ENCODE results near the gene IGFBP4.

The IGFBP4 gene

DNA sequence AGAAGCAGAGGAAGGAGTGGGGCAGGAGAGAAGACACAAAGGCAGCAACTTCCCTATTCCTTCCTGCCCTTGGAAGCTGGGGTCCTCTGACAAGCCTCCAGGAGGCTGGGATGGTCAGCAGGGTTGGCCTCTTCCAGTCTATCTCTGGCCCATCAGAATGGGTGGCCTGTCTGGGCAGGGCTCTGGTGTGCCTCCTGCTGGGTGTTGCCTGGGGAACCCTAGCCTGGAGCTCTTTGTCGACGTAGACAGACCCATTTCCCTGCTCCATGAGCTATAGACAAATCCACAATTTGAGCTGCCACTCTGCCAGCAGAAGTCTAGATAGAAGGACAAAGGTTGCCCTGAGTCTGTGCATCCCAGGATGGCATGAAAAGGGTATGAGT, 11.4 kb downstream of the IGFBP4 start:
- in situ Hi-C loops (cut with MboI; ENCODE audit: low sequenced_read_pairs), result no loop called here

GRCh38 chr17:40456396-40456951, 13.2 kb downstream of the IGFBP4 start:
- in situ Hi-C loops (cut with MboI; ENCODE audit: low sequenced_read_pairs), result no loop called here

- in situ Hi-C loops (cut with MboI; ENCODE audit: low sequenced_read_pairs), result no loop called here
These were observed 14.1 kb downstream of the IGFBP4 start for GRCh38 chr17:40457369-40457768.

GRCh38 chr17:40457964-40458791, 14.9 kb downstream of the IGFBP4 start:
- in situ Hi-C loops (cut with MboI; ENCODE audit: low sequenced_read_pairs), result no loop called here

DNA sequence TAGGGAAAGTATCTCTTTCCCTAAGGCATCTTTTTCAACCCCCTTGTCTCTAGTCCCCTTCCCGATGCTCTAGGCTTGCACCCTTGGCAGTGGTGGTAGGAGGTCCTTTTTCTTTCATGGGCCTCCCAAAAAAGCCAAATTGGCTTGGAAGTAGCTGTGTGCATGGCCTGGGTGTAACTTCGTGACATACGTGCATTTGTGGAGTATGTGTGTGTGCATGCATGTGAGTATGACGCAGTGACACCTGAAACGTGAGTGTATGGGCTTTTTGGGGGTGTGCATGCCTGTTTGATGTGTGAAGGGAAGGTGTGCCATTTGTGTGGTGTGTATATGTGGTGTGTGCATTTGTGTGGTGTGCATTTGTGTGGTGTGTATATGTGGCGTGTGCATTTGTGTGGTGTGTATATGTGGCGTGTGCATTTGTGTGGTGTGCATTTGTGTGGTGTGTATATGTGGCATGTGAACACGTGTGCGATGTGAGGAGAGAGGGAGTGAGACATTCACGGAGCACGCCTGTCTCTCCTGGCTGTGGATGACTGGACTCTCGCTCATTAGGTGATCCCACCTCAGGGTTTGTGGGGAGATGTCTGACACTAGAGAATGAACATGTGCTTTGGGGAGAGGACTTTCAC, 15.7 kb downstream of the IGFBP4 start:
- in situ Hi-C loops (cut with MboI; ENCODE audit: low sequenced_read_pairs), result no loop called here

- in situ Hi-C loops (cut with MboI; ENCODE audit: low sequenced_read_pairs), result no loop called here
These were observed 16.7 kb downstream of the IGFBP4 start for GRCh38 chr17:40459636-40460603.

DNA sequence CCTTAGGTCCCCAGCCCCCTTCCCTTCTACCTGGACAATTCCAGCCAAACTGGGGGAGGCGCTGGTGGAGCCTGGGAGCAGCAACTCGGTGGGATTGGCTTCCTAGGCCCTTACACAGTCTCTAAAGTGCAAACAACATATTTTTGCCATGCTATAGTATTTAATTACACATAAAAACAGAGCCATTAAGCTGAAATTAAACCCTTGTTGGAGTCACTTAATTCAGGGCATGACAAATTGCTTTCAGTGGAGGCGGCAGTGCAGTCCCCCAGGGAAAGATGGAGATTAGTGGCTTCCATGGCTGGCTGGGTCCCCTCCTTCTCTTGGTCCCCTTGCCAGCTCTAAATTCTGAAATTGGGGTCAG, 17.3 kb downstream of the IGFBP4 start:
- in situ Hi-C loops (cut with MboI; ENCODE audit: low sequenced_read_pairs), result no loop called here

GRCh38 chr17:40460968-40461731, 17.9 kb downstream of the IGFBP4 start:
- in situ Hi-C loops (cut with MboI; ENCODE audit: low sequenced_read_pairs), result no loop called here

GRCh38 chr17:40461732-40462342, 18.6 kb downstream of the IGFBP4 start:
- in situ Hi-C loops (cut with MboI; ENCODE audit: low sequenced_read_pairs), result no loop called here

DNA sequence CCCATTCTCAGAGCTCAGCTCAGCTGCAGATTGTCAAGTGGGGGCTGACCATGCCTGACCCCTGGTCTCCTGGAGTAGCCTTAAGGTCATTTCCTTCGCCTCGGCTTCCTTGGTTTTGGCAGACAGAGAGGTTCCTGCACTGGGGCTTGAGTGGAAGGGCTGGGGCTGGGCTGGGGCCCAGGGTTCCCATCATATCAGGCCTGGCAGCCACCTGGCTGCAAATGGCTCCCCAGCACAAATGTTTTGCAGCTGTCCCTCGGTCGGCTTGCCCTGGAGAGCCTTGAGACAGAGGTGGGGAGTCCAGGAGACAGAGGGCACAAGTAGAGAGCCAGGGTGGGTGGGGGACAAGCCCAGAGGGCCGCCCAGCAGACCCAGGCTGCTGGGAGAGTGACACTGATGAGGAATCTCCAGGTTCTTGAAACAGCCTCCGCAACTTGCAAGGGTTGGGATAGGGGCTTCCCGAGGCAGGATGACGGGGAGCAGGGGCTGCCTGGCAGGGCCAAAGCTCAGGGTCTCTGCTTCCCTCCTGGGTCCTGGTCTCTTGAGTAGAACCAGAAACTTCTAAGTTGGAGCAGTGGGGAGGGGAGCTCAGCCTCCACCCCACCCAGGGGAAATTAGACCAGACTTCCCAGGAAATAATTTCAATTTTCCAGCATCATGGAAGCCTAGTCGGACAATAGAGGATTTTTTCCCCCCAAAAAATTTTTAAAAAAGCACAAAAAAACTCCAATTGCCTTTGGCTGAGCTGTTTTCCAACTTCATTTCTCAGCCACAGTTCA, 19.3 kb downstream of the IGFBP4 start:
- in situ Hi-C loops (cut with MboI; ENCODE audit: low sequenced_read_pairs), result no loop called here

DNA sequence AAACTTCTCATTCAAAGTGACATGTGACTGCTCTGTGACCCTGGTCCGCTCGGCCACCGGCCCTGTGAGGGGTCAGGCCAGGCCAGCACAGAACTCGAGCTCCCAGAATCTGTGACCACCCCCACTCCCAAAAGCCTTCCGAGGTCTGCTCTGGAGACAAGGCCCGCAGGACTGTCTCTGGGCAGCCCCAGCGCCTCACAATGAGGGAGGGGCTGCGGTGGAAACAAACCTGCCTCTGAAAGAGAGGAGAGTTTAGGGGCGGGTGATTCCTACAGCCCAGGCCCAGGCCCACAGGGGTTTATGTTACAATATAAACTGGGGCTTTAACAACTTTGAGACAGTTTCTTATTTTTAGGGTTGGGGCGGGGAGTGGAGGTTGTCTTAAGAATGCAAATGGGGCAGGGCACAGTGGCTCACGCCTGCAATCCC, 19.9 kb downstream of the IGFBP4 start:
- in situ Hi-C loops (cut with MboI; ENCODE audit: low sequenced_read_pairs), result no loop called here

- in situ Hi-C loops (cut with MboI; ENCODE audit: low sequenced_read_pairs), result no loop called here
These were observed 21.2 kb downstream of the IGFBP4 start for GRCh38 chr17:40464392-40464855.

DNA sequence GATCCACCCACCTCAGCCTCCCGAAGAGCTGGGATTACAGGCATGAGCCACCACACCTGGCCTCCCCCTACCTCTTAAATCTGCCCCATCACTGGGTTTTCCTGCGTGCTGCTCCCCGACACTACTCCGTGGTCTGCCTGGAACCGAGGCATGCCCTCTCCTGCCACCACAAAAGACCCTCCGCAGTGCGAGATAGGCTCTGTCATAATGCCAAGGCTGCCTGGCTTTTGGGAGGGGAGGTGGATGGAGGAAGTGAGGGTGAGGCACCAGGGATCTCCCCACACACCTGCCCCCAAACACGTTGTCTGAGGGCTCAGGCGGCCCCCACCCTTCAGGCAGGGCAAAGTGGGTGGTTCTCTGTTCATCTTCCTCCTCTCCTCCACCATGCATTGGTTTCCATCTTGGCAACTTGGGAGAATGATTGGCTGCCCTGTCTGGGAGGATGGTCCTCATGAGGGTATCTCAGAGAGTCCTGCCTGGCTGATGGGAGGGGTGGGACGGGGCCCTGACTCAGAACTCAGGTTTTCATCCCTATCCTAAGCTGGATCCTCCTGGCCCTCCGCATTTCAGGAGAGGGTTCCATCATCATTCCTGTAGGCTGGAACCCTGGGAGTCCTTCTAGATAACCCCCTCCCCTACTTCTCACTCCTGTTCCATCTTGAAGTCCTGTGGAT, 23.2 kb downstream of the IGFBP4 start:
- in situ Hi-C loops (cut with MboI; ENCODE audit: low sequenced_read_pairs), result no loop called here

GRCh38 chr17:40467281-40467867, 24.1 kb downstream of the IGFBP4 start:
- in situ Hi-C loops (cut with MboI; ENCODE audit: low sequenced_read_pairs), result no loop called here

GRCh38 chr17:40468560-40468959, 25.3 kb downstream of the IGFBP4 start:
- in situ Hi-C loops (cut with MboI; ENCODE audit: low sequenced_read_pairs), result no loop called here

DNA sequence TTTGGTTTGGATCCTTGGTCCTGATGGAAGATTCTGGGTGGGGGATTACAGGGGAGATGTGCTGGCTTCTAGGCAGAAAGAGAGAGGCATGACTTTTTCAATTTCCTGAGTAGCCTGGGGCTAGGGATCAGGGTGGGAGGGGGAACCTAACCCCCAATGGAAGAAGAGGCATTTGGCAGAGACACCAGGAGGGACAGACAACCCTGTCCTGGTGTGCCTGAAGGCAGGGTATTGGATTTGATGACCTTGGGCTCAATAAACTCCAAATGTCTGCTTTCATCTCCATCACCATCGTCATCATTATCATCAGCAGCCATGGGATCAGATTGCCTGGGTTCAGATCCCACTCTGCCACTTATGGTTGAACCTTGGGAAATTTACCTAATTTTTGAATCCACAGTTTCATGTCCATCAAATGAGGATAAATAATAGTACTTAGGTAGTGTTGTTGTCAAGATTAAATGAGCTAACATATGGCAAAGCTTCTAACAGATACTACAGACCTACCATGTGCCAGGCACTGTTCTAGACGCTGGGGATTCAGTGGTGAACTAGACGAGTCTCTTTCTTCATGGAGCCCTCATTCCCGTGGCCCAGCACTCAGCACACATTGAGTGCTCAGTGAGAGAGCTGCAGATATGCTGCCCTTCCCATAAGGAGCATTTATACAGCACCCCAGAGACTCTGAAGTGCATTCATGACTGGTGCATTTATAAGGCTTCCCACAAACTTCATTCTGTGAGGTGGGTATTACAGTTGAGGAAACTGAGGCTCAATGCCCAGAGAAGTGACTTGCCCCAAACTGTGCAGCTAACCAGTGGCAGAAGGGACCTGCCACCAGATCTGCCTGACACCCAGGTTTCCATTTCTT, 26.8 kb downstream of the IGFBP4 start:
- in situ Hi-C loops (cut with MboI; ENCODE audit: low sequenced_read_pairs), result no loop called here

All from HL-60/S4 (cell line).